ENCODE measurements around the gene ZNF19.

The ZNF19 gene

DNA sequence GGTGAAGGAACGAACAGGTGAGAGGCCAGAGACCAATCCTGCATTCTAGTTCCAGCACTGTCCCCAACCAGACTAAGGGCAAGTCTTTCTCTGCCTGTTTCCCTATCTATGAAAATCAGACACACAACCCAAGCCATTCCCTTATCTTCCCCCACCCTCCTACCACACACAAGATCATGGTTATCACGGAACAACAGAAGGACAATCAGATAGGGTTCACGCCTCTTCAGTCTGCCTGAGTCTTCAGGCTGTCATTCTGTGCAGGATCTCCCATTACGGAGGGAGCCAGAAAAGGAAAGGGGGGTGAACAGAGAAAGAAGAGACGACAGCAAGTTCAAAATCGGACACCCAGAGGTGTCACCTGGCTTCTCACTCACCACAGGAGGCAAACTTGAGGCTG, 58.4 kb downstream of the ZNF19 start:
- TF ChIP-seq ZFX (IDR thresholded peaks at IDR 0.05; ENCODE audit: borderline replicate concordance): no peak
- TF ChIP-seq, protein P1, sequence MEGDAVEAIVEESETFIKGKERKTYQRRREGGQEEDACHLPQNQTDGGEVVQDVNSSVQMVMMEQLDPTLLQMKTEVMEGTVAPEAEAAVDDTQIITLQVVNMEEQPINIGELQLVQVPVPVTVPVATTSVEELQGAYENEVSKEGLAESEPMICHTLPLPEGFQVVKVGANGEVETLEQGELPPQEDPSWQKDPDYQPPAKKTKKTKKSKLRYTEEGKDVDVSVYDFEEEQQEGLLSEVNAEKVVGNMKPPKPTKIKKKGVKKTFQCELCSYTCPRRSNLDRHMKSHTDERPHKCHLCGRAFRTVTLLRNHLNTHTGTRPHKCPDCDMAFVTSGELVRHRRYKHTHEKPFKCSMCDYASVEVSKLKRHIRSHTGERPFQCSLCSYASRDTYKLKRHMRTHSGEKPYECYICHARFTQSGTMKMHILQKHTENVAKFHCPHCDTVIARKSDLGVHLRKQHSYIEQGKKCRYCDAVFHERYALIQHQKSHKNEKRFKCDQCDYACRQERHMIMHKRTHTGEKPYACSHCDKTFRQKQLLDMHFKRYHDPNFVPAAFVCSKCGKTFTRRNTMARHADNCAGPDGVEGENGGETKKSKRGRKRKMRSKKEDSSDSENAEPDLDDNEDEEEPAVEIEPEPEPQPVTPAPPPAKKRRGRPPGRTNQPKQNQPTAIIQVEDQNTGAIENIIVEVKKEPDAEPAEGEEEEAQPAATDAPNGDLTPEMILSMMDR (IDR thresholded peaks at IDR 0.05): no peak
- H3K27ac ChIP-seq: no peak overlapping the region

DNA sequence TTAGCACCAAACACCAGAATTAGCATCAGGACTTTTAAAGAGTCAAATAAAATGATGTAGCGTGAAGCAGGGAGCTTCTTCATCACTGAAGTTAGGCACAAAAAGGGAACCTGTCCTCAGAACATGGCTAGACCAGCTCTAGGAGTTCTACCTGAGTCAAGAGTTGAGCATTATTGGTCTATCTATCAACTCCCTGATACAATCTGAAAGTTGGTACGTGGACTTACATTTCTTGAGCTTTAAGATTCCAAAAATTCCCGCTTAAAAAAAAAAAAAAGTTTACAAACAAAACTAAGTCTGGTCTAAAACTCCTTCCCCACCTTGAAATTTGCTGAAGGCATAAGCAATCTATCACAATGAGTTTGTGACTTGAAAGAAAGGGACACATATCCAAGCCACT, 59.5 kb downstream of the ZNF19 start:
- no peak overlapping the region for H3K27ac ChIP-seq
- no peak for TF ChIP-seq ZFX (IDR thresholded peaks at IDR 0.05; ENCODE audit: borderline replicate concordance)
- TF ChIP-seq, protein P1 (IDR thresholded peaks at IDR 0.05): no peak

DNA sequence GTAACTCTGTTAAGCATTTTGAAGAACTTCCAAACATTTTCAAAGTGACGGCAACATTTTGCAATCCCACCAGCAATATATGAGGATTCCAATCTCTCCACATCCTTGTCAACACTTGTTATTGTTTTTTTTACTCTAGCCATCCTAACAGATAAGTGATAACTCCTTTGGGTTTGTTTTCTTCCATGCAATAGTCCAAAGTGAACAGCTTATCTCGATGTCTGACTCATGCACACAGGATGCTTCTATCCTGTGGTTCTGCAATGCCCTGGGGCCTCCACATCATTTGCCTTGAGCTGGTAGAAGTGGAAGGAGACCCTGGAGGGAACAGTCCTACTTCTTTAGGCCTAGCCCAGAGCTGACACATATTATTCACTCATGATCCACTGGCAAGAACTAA, 60.2 kb downstream of the ZNF19 start:
- no peak overlapping the region for H3K27ac ChIP-seq
- TF ChIP-seq, protein P1 (IDR thresholded peaks at IDR 0.05): no peak
- TF ChIP-seq ZFX (IDR thresholded peaks at IDR 0.05; ENCODE audit: borderline replicate concordance): no peak

DNA sequence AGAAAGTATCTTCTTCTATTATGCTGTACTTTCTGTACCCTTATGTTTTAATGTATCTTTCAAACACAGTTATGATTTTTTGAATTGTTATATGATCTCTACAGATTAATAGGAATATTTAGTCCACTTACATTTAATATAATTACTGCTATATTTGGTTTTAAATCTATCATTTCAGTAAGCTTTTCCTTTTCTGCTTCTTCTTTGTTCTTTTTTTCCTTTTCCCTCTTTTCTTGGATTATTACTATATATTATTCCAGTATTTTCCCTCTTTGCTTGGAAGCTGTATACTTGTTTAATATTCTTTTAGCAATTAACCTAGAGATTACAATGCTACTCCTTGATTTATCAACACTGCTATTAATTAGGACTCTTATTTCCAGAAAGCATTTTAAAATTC, 60.7 kb downstream of the ZNF19 start:
- no peak for TF ChIP-seq ZFX (IDR thresholded peaks at IDR 0.05; ENCODE audit: borderline replicate concordance)
- TF ChIP-seq, protein P1 (IDR thresholded peaks at IDR 0.05): no peak
- no peak overlapping the region for H3K27ac ChIP-seq

DNA sequence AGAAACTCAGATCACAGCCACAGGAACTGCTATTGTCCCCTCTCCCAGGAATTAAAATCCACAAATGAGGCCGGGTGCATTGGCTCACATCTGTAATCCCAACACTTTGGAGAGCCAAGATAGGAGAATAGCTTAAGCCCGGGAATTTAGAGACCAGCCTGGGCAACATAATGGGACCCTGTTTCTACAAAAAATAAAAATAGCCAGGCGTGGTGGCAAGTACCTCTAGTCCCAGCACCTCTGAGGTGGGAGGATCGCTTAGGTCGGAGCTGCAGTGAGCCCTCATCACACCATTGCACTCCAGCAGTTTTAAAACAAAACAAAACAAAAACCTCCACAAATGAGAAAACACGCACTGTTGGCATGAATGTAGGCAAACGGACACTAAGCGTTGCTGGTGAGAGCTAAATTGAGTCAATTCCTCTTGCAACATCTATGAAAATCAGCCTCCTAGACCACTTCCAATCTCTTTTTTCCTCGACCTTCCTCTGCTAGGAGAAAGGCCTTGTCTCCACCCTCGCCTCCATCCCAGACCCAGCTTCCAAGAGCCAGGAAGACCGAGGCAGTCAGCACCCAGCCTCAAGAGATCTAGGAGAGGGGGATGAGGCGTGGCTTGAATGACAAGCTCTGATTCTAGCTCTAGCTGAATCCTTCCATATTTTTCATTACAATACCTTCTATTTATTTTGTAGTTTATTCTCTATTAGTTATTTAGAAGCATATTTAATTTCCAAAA, 62.1 kb downstream of the ZNF19 start:
- peak overlapping the region; percentile 46 for H3K27ac ChIP-seq
- no peak for TF ChIP-seq ZFX (IDR thresholded peaks at IDR 0.05; ENCODE audit: borderline replicate concordance)
- TF ChIP-seq, protein P1 (IDR thresholded peaks at IDR 0.05): no peak

DNA sequence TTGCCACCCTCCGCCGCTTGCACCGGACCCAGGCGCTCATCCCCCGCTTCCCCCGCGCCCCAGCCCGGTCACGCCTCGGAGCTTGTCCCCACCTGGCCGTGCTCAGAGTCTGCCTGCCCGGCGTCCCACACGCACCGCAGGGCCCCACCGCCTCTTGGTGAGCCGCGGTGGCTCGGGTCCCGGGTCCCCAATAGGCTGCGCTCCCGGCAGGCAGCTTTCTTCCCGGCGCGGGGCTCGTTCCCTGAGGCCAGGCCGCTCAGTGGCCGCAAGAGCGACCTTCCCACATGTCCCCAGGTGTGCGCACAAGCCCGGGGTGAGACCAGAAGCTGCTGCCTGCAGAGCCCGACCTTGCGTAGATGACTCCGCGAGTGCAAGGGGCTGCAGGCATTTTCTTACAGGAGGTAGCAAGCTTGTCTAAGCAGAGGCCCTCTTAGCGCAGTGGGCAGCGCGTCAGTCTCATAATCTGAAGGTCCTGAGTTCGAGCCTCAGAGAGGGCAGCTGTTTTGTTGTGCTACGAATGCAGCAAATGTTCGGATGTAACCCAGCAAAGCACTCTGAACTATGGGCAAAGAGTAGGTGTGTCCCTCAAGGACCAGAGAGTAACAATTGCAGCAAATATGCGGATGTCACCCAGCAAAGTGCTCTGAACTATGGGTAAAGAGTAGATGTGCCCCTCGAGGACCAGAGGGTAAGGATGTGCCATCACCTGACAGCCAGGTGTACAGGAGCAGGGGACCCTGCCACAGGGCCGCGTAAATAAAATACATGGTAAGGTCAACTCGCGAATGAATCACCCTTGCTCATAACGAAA, 62.9 kb downstream of the ZNF19 start:
- no peak for TF ChIP-seq ZFX (IDR thresholded peaks at IDR 0.05; ENCODE audit: borderline replicate concordance)
- TF ChIP-seq, protein P1 (IDR thresholded peaks at IDR 0.05): no peak
- peak overlapping the region; percentile 46 for H3K27ac ChIP-seq

DNA sequence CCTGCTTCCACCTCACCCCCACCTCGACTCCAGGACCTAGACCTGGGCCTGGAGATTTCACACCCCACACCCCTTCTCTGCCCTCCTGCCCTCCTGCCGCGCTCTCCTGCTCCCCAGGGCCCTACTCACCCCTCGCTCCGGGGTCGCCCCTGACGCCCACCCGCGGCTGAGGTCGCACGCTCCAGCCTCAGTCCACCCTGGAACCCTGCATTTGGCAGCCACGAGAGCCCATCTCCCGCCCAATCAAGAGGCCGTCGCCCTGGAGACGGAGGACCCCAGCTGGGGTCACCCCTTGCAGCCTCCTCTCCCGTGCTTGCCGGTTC, 63.4 kb downstream of the ZNF19 start:
- TF ChIP-seq, protein P1 (IDR thresholded peaks at IDR 0.05): no peak
- no peak for TF ChIP-seq ZFX (IDR thresholded peaks at IDR 0.05; ENCODE audit: borderline replicate concordance)
- H3K27ac ChIP-seq: no peak overlapping the region

Measured in 22Rv1 (cell line).